ENCODE measurements around the gene COLQ.

The COLQ gene

GRCh38 chr3:15501126-15501525, 20.4 kb downstream of the COLQ start:
- Histone ChIP-seq H3K4me1 (ENCODE audit: control insufficient read depth, insufficient read depth, low read length) (peaks cover 34% of the 10 kb centered on the region), H3K9me3 (ENCODE audit: control insufficient read depth, low read length) (no peaks in the 10 kb centered on the region), H3K36me3 (ENCODE audit: control insufficient read depth, insufficient read depth, low read length, severe bottlenecking) (no peaks in the 10 kb centered on the region), H3K4me3 (ENCODE audit: low read length) (no peak overlapping the region), H3K9ac (ENCODE audit: low read length) (no peak overlapping the region), H3K27me3 (replicated peaks; ENCODE audit: control insufficient read depth, insufficient read depth, low read length) (no peaks in the 10 kb centered on the region)
- DNase-seq (ENCODE audit: low read depth), result no peak

GRCh38 chr3:15500107-15500724, 21.3 kb downstream of the COLQ start:
- H3K9ac ChIP-seq (ENCODE audit: low read length), result no peak overlapping the region
- peak; percentile 43 for DNase-seq (ENCODE audit: low read depth)
- H3K4me1 ChIP-seq (ENCODE audit: control insufficient read depth, insufficient read depth, low read length), result peaks cover 34% of the 10 kb centered on the region
- H3K36me3 ChIP-seq (ENCODE audit: control insufficient read depth, insufficient read depth, low read length, severe bottlenecking), result no peaks in the 10 kb centered on the region
- peak overlapping the region; percentile 40 for H3K4me3 ChIP-seq (ENCODE audit: low read length)
- H3K9me3 ChIP-seq (ENCODE audit: control insufficient read depth, low read length), result no peaks in the 10 kb centered on the region
- no peaks in the 10 kb centered on the region for H3K27me3 ChIP-seq (replicated peaks; ENCODE audit: control insufficient read depth, insufficient read depth, low read length)

- peak overlapping the region; percentile 40 for H3K4me3 ChIP-seq (ENCODE audit: low read length)
- H3K9ac ChIP-seq (ENCODE audit: low read length), result no peak overlapping the region
- H3K36me3 ChIP-seq (ENCODE audit: control insufficient read depth, insufficient read depth, low read length, severe bottlenecking), result no peaks in the 10 kb centered on the region
- H3K27me3 ChIP-seq (replicated peaks; ENCODE audit: control insufficient read depth, insufficient read depth, low read length), result no peaks in the 10 kb centered on the region
- no peaks in the 10 kb centered on the region for H3K9me3 ChIP-seq (ENCODE audit: control insufficient read depth, low read length)
- peak; percentile 44 for DNase-seq (ENCODE audit: low read depth)
- peaks cover 34% of the 10 kb centered on the region for H3K4me1 ChIP-seq (ENCODE audit: control insufficient read depth, insufficient read depth, low read length)
Observed at GRCh38 chr3:15499536-15499935, 22.0 kb downstream of the COLQ start.

GRCh38 chr3:15498431-15499214, 22.9 kb downstream of the COLQ start:
- H3K9ac ChIP-seq (ENCODE audit: low read length), result no peak overlapping the region
- no peaks in the 10 kb centered on the region for H3K27me3 ChIP-seq (replicated peaks; ENCODE audit: control insufficient read depth, insufficient read depth, low read length)
- no peaks in the 10 kb centered on the region for H3K36me3 ChIP-seq (ENCODE audit: control insufficient read depth, insufficient read depth, low read length, severe bottlenecking)
- H3K9me3 ChIP-seq (ENCODE audit: control insufficient read depth, low read length), result no peaks in the 10 kb centered on the region
- peaks cover 34% of the 10 kb centered on the region for H3K4me1 ChIP-seq (ENCODE audit: control insufficient read depth, insufficient read depth, low read length)
- DNase-seq (ENCODE audit: low read depth), result no peak
- no peak overlapping the region for H3K4me3 ChIP-seq (ENCODE audit: low read length)

GRCh38 chr3:15497964-15498363, 23.5 kb downstream of the COLQ start:
- H3K4me1 ChIP-seq (ENCODE audit: control insufficient read depth, insufficient read depth, low read length), result peaks cover 34% of the 10 kb centered on the region
- no peak overlapping the region for H3K9ac ChIP-seq (ENCODE audit: low read length)
- H3K4me3 ChIP-seq (ENCODE audit: low read length), result no peak overlapping the region
- H3K27me3 ChIP-seq (replicated peaks; ENCODE audit: control insufficient read depth, insufficient read depth, low read length), result no peaks in the 10 kb centered on the region
- DNase-seq (ENCODE audit: low read depth), result no peak
- H3K9me3 ChIP-seq (ENCODE audit: control insufficient read depth, low read length), result no peaks in the 10 kb centered on the region
- no peaks in the 10 kb centered on the region for H3K36me3 ChIP-seq (ENCODE audit: control insufficient read depth, insufficient read depth, low read length, severe bottlenecking)

GRCh38 chr3:15496341-15496664, 25.2 kb downstream of the COLQ start:
- H3K9me3 ChIP-seq (ENCODE audit: control insufficient read depth, low read length), result no peaks in the 10 kb centered on the region
- no peak overlapping the region for H3K4me3 ChIP-seq (ENCODE audit: low read length)
- H3K27me3 ChIP-seq (replicated peaks; ENCODE audit: control insufficient read depth, insufficient read depth, low read length), result no peaks in the 10 kb centered on the region
- peaks cover 34% of the 10 kb centered on the region for H3K4me1 ChIP-seq (ENCODE audit: control insufficient read depth, insufficient read depth, low read length)
- no peaks in the 10 kb centered on the region for H3K36me3 ChIP-seq (ENCODE audit: control insufficient read depth, insufficient read depth, low read length, severe bottlenecking)
- H3K9ac ChIP-seq (ENCODE audit: low read length), result no peak overlapping the region
- DNase-seq (ENCODE audit: low read depth), result no peak

GRCh38 chr3:15495461-15496340, 25.8 kb downstream of the COLQ start:
- no peaks in the 10 kb centered on the region for H3K36me3 ChIP-seq (ENCODE audit: control insufficient read depth, insufficient read depth, low read length, severe bottlenecking)
- H3K9ac ChIP-seq (ENCODE audit: low read length), result no peak overlapping the region
- DNase-seq (ENCODE audit: low read depth), result no peak
- no peaks in the 10 kb centered on the region for H3K9me3 ChIP-seq (ENCODE audit: control insufficient read depth, low read length)
- no peaks in the 10 kb centered on the region for H3K27me3 ChIP-seq (replicated peaks; ENCODE audit: control insufficient read depth, insufficient read depth, low read length)
- H3K4me3 ChIP-seq (ENCODE audit: low read length), result no peak overlapping the region
- peaks cover 32% of the 10 kb centered on the region for H3K4me1 ChIP-seq (ENCODE audit: control insufficient read depth, insufficient read depth, low read length)

GRCh38 chr3:15493436-15493835, 28.1 kb downstream of the COLQ start:
- Histone ChIP-seq H3K36me3 (ENCODE audit: control insufficient read depth, insufficient read depth, low read length, severe bottlenecking) (no peaks in the 10 kb centered on the region), H3K4me1 (ENCODE audit: control insufficient read depth, insufficient read depth, low read length) (peaks cover 15% of the 10 kb centered on the region), H3K27me3 (replicated peaks; ENCODE audit: control insufficient read depth, insufficient read depth, low read length) (no peaks in the 10 kb centered on the region), H3K9ac (ENCODE audit: low read length) (no peak overlapping the region), H3K4me3 (ENCODE audit: low read length) (no peak overlapping the region), H3K9me3 (ENCODE audit: control insufficient read depth, low read length) (no peaks in the 10 kb centered on the region)
- DNase-seq (ENCODE audit: low read depth), result no peak

GRCh38 chr3:15492847-15493360, 28.6 kb downstream of the COLQ start:
- H3K36me3 ChIP-seq (ENCODE audit: control insufficient read depth, insufficient read depth, low read length, severe bottlenecking), result no peaks in the 10 kb centered on the region
- H3K27me3 ChIP-seq (replicated peaks; ENCODE audit: control insufficient read depth, insufficient read depth, low read length), result no peaks in the 10 kb centered on the region
- no peak overlapping the region for H3K4me3 ChIP-seq (ENCODE audit: low read length)
- H3K9ac ChIP-seq (ENCODE audit: low read length), result no peak overlapping the region
- DNase-seq (ENCODE audit: low read depth), result no peak
- H3K9me3 ChIP-seq (ENCODE audit: control insufficient read depth, low read length), result no peaks in the 10 kb centered on the region
- peaks cover 10% of the 10 kb centered on the region for H3K4me1 ChIP-seq (ENCODE audit: control insufficient read depth, insufficient read depth, low read length)

GRCh38 chr3:15491143-15491542, 30.4 kb downstream of the COLQ start:
- H3K27me3 ChIP-seq (replicated peaks; ENCODE audit: control insufficient read depth, insufficient read depth, low read length), result no peaks in the 10 kb centered on the region
- no peak for DNase-seq (ENCODE audit: low read depth)
- H3K4me1 ChIP-seq (ENCODE audit: control insufficient read depth, insufficient read depth, low read length), result peaks cover 6% of the 10 kb centered on the region
- H3K9ac ChIP-seq (ENCODE audit: low read length), result no peak overlapping the region
- H3K36me3 ChIP-seq (ENCODE audit: control insufficient read depth, insufficient read depth, low read length, severe bottlenecking), result peaks cover 16% of the 10 kb centered on the region
- H3K9me3 ChIP-seq (ENCODE audit: control insufficient read depth, low read length), result no peaks in the 10 kb centered on the region
- no peak overlapping the region for H3K4me3 ChIP-seq (ENCODE audit: low read length)

GRCh38 chr3:15490158-15490557, 31.3 kb downstream of the COLQ start:
- DNase-seq (ENCODE audit: low read depth), result no peak
- Histone ChIP-seq H3K27me3 (replicated peaks; ENCODE audit: control insufficient read depth, insufficient read depth, low read length) (no peaks in the 10 kb centered on the region), H3K9ac (ENCODE audit: low read length) (no peak overlapping the region), H3K4me3 (ENCODE audit: low read length) (no peak overlapping the region), H3K9me3 (ENCODE audit: control insufficient read depth, low read length) (no peaks in the 10 kb centered on the region), H3K4me1 (ENCODE audit: control insufficient read depth, insufficient read depth, low read length) (peaks cover 6% of the 10 kb centered on the region), H3K36me3 (ENCODE audit: control insufficient read depth, insufficient read depth, low read length, severe bottlenecking) (peaks cover 17% of the 10 kb centered on the region)
